H1 (cell line): ENCODE results near the gene TMIGD3. TPM values are rescaled to one million over a fixed set of nuclear protein-coding genes. Genes with fewer than 3 reads are reported as not detected.

Experiments
- CTCF ChIA-PET: fragments of 300-600 bp; sonication (Branson Sonifier 250); formaldehyde crosslinking; loops from one replicate; lab custom pipeline; 2021; ENCODE audit not compliant: partially characterized antibody; lab: Charles Lee
- POLR2A ChIA-PET: fragments of 300-600 bp; sonication (Branson Sonifier 250); formaldehyde crosslinking; loops from one replicate; lab custom pipeline; 2021; ENCODE audit warnings: inconsistent platforms; ENCODE audit not compliant: partially characterized antibody; lab: Charles Lee
- DNase-seq, 2 experiments: peaks; one replicate each; pipeline versions ENCODE4 v3.0.0 to v3.0.0-alpha.2; 2010 to 2022; ENCODE audit warnings: low spot score in 2 of 2, low read depth in 1 of 2, mixed read lengths in 1 of 2
- FAIRE-seq: peaks from 2 replicates; lab custom pipeline; 2011; peaks lifted over from hg19 to GRCh38; lab: Jason Lieb, UNC
- H2AFZ ChIP-seq: 2 replicates; pipeline ENCODE4 v1.8.1; 2012; ENCODE audit warnings: low read length, inconsistent platforms
- H2AK5ac ChIP-seq: 2 replicates; pipeline ENCODE4 v1.6.1; 2013; ENCODE audit warnings: low read depth, low read length
- H2BK120ac ChIP-seq: replicated peaks from 2 replicates; pipeline ENCODE3; 2013; ENCODE audit warnings: low read depth, low read length, inconsistent platforms
- H2BK12ac ChIP-seq: 2 replicates; pipeline ENCODE4 v1.6.1; 2013; ENCODE audit warnings: low read depth, low read length
- H2BK15ac ChIP-seq: 2 replicates; pipeline ENCODE4 v1.6.1; 2013; ENCODE audit warnings: low read length
- H2BK20ac ChIP-seq: 2 replicates; pipeline ENCODE4 v1.6.1; 2013; ENCODE audit warnings: low read length
- H2BK5ac ChIP-seq: 2 replicates; pipeline ENCODE4 v1.6.1; 2013; ENCODE audit warnings: low read depth, low read length
- H3K14ac ChIP-seq: 2 replicates; pipeline ENCODE4 v1.6.1; 2013; ENCODE audit warnings: inconsistent platforms; ENCODE audit not compliant: insufficient read length
- H3K18ac ChIP-seq: 2 replicates; pipeline ENCODE4 v1.6.1; 2013; ENCODE audit warnings: low read length; ENCODE audit errors: extremely low read depth
- H3K23ac ChIP-seq: 2 replicates; pipeline ENCODE4 v1.6.1; 2013; ENCODE audit warnings: inconsistent platforms; ENCODE audit not compliant: insufficient read length
- H3K23me2 ChIP-seq: 2 replicates; pipeline ENCODE4 v1.6.1; 2013; ENCODE audit warnings: low read depth, low read length
- H3K27ac ChIP-seq: 2 replicates; pipeline ENCODE4 v1.6.1; 2011; ENCODE audit warnings: low read depth, low read length, inconsistent platforms
- H3K27me3 ChIP-seq, 4 experiments: replicated peaks in 1 of 4; 1 replicate in 1 of 4; 2 replicates in 3 of 4; pipeline versions ENCODE4 v1.6.1 to v1.8.1; 2011 to 2013; ENCODE audit warnings: low read length in 3 of 4, mild to moderate bottlenecking in 3 of 4, inconsistent platforms in 2 of 4, mixed read lengths in 2 of 4, moderate library complexity in 1 of 4; ENCODE audit not compliant: control insufficient read depth in 3 of 4, insufficient read depth in 3 of 4; ENCODE audit errors: extremely low read depth in 1 of 4
- H3K36me3 ChIP-seq, 4 experiments: 2 replicates each; pipeline versions ENCODE4 v1.6.1 to v1.8.1; 2011 to 2013; ENCODE audit warnings: mild to moderate bottlenecking in 4 of 4, low read length in 3 of 4, moderate library complexity in 2 of 4, control low read depth in 1 of 4, inconsistent platforms in 1 of 4; ENCODE audit not compliant: insufficient read depth in 4 of 4, control insufficient read depth in 2 of 4
- H3K4ac ChIP-seq: replicated peaks from 2 replicates; pipeline ENCODE3; 2013; ENCODE audit warnings: low read length, low read depth, mixed read lengths, inconsistent platforms; ENCODE audit not compliant: insufficient read length
- H3K4me1 ChIP-seq, 4 experiments: replicated peaks in 1 of 4; 1 replicate in 1 of 4; 2 replicates in 3 of 4; pipeline versions ENCODE4 v1.6.1 to v1.8.1; 2011 to 2013; ENCODE audit warnings: low read length in 3 of 4, inconsistent platforms in 2 of 4, mixed read lengths in 1 of 4; ENCODE audit not compliant: insufficient read depth in 4 of 4, control insufficient read depth in 3 of 4
- H3K4me2 ChIP-seq, 2 experiments: 2 replicates each; pipeline versions ENCODE4 v1.6.1 to v1.8.1; 2011 to 2013; ENCODE audit warnings: low read depth in 2 of 2, low read length in 2 of 2, control low read depth in 1 of 2, inconsistent platforms in 1 of 2, mild to moderate bottlenecking in 1 of 2; ENCODE audit not compliant: insufficient read depth in 1 of 2
- H3K4me3 ChIP-seq, 4 experiments: fragments of 200-600, 300-600 bp in 1 of 4; sonication (generic), shearing (Covaris generic), sonication (Bioruptor Twin) in 1 of 4; 2 replicates each; pipeline versions ENCODE4 v1.5.1 to v1.8.1; 2011 to 2016; ENCODE audit warnings: low read length in 4 of 4, low read depth in 3 of 4, control low read depth in 2 of 4, inconsistent platforms in 2 of 4, mild to moderate bottlenecking in 2 of 4, mixed read lengths in 1 of 4, moderate library complexity in 1 of 4; ENCODE audit not compliant: insufficient read depth in 2 of 4; ENCODE audit errors: extremely low read depth in 1 of 4
- H3K56ac ChIP-seq: replicated peaks from 2 replicates; pipeline ENCODE3; 2013; ENCODE audit warnings: low read depth, mild to moderate bottlenecking, mixed read lengths, low read length, inconsistent platforms; ENCODE audit not compliant: insufficient read length
- H3K79me1 ChIP-seq: 2 replicates; pipeline ENCODE4 v1.6.1; 2013; ENCODE audit warnings: low read depth, low read length, control low read depth
- H3K79me2 ChIP-seq, 2 experiments: 2 replicates each; pipeline versions ENCODE4 v1.6.1 to v1.8.1; 2012 to 2013; ENCODE audit warnings: low read length in 2 of 2, mild to moderate bottlenecking in 2 of 2, inconsistent platforms in 1 of 2; ENCODE audit not compliant: insufficient read depth in 2 of 2, control insufficient read depth in 1 of 2
- H3K9ac ChIP-seq, 4 experiments: replicated peaks in 1 of 4; 1 replicate in 1 of 4; 2 replicates in 3 of 4; pipeline versions ENCODE4 v1.6.1 to v1.8.1; 2011 to 2013; ENCODE audit warnings: low read depth in 3 of 4, low read length in 3 of 4, control low read depth in 2 of 4, mild to moderate bottlenecking in 2 of 4, moderate library complexity in 2 of 4, inconsistent platforms in 1 of 4; ENCODE audit errors: extremely low read depth in 1 of 4
- H3K9me3 ChIP-seq, 2 experiments: 2 replicates each; pipeline versions ENCODE4 v1.6.1 to v1.8.1; 2012 to 2013; ENCODE audit warnings: mild to moderate bottlenecking in 2 of 2, moderate library complexity in 2 of 2, control low read depth in 1 of 2, inconsistent platforms in 1 of 2, low read depth in 1 of 2, low read length in 1 of 2, mixed read lengths in 1 of 2; ENCODE audit not compliant: insufficient read depth in 2 of 2
- H4K20me1 ChIP-seq, 2 experiments: replicated peaks in 1 of 2; 2 replicates each; pipeline versions ENCODE3 to v1.8.1; 2011 to 2013; ENCODE audit warnings: inconsistent platforms in 2 of 2, low read length in 2 of 2, mild to moderate bottlenecking in 1 of 2; ENCODE audit not compliant: insufficient read depth in 2 of 2, control insufficient read depth in 1 of 2
- H4K5ac ChIP-seq: 2 replicates; pipeline ENCODE4 v1.6.1; 2013; ENCODE audit warnings: low read length, low read depth, mixed read lengths, inconsistent platforms; ENCODE audit not compliant: insufficient read length
- H4K8ac ChIP-seq: 2 replicates; pipeline ENCODE4 v1.8.0; 2013; ENCODE audit warnings: mild to moderate bottlenecking, moderate library complexity, low read length, inconsistent platforms; ENCODE audit not compliant: insufficient read depth; ENCODE audit errors: extremely low read depth
- H4K91ac ChIP-seq: replicated peaks from 2 replicates; pipeline ENCODE3; 2013; ENCODE audit warnings: low read length, mixed read lengths, inconsistent platforms; ENCODE audit not compliant: insufficient read length
- CBX8 ChIP-seq: fragments of 300-800, 300-1000 bp; sonication (generic); IDR thresholded peaks from 2 replicates; pipeline ENCODE4 v1.7.1; 2016; ENCODE audit warnings: low read depth, low read length, borderline replicate concordance
- HDAC2 ChIP-seq, 2 experiments: fragments of 300-600 bp in 1 of 2; sonication (generic) in 1 of 2; IDR thresholded peaks; 2 replicates each; pipeline ENCODE4 v1.6.1; 2011 to 2012; ENCODE audit warnings: low read depth in 2 of 2, low read length in 2 of 2, mild to moderate bottlenecking in 2 of 2, moderate library complexity in 2 of 2, borderline replicate concordance in 1 of 2, inconsistent platforms in 1 of 2
- KDM4A ChIP-seq: IDR thresholded peaks from one replicate; pipeline ENCODE4 v1.7.1; 2012; ENCODE audit warnings: low read depth, mild to moderate bottlenecking, moderate library complexity, low read length, inconsistent platforms; ENCODE audit not compliant: severe bottlenecking
- WGBS, 2 experiments: shearing (Covaris generic) in 1 of 2; methylation state at CpG; one replicate each; pipeline versions ENCODE4 v1.1.6 to v1.1.7; 2013 to 2015; ENCODE audit warnings: low lambda C conversion rate in 2 of 2, mixed read lengths in 2 of 2, inconsistent platforms in 1 of 2, low coverage in 1 of 2, missing lambda C conversion rate in 1 of 2; ENCODE audit not compliant: insufficient replicate concordance in 2 of 2, insufficient coverage in 1 of 2, insufficient read length in 1 of 2; ENCODE audit errors: extremely low coverage in 1 of 2, missing lambda C conversion rate in 1 of 2; 5-methylcytosine and 5-hydroxymethylcytosine counted together
- polyA plus RNA-seq, 7 experiments: library from polyadenylated mRNA; depleted of rRNA in 3 of 7; stranded (reverse) in 5 of 7; unstranded in 2 of 7; fragments of >200 nt in 5 of 7; fragments of 200-250 nt in 2 of 7; gene quantifications; 1 replicate in 5 of 7; 2 replicates in 1 of 7; 4 replicates in 1 of 7; pipeline versions ENCODE4 v1.2.1 to v1.2.3, GENCODE V29; 2011 to 2013; ENCODE audit warnings: missing spikeins in 2 of 7, mixed read lengths in 2 of 7
- total RNA-seq: library from RNA; stranded (reverse); fragmentation: NEBNext Ultra II Directional; extraction: Animal tissue kit (Norgen Biotek cat#: 25700); gene quantifications from 2 replicates; pipeline ENCODE4 v1.2.1, GENCODE V29; 2021

TMIGD3 gene
- total and polyA plus RNA-seq, 2 of the 8 experiments (the other 6 are each of a cell fraction or from before 2014, with no cell fraction given) = not detected

GRCh38 chr1:111439461-111440351 lies 63.7 kb downstream of the TMIGD3 start:
- no peak for TF ChIP-seq KDM4A
- no peak for TF ChIP-seq HDAC2 (IDR thresholded peaks at IDR 0.05; ENCODE audit: borderline replicate concordance in 1 of 2, low read depth in 2 of 2, low read length in 2 of 2)
- no peak for TF ChIP-seq CBX8
- no peaks in the 10 kb centered on the region for H3K27me3 ChIP-seq
- no peak overlapping the region for H4K5ac ChIP-seq
- H4K20me1 ChIP-seq = peaks cover 0 to 5% of the 10 kb centered on the region in 2 experiments
- DNase-seq (no peak), FAIRE-seq (no peak)
- H3K36me3 ChIP-seq = peaks cover 35 to 64% (median 53%) of the 10 kb centered on the region in 4 experiments
- no peak overlapping the region for H2BK12ac ChIP-seq
- no peaks in the 10 kb centered on the region; the same call in 1 of the 2 replicates for H3K79me1 ChIP-seq
- ChIA-PET CTCF (interaction anchor here (0.8 to 2.8 kb wide), 5 partner anchors 10 to 217 kb away, joined by 3 to 10 read pairs (median 8); no protein-coding TSS in a partner anchor), POLR2A (interaction anchor here (1.2 to 1.9 kb wide), 4 partner anchors 9 to 18 kb away, joined by 4 to 5 read pairs (median 4); partner anchors contain the start of gene WDR77)
- H3K4me1 ChIP-seq = no peaks in the 10 kb centered on the region
- H3K79me2 ChIP-seq = no peaks in the 10 kb centered on the region
- H3K4me2 ChIP-seq = no peak overlapping the region
- no peak overlapping the region for H3K56ac ChIP-seq
- no peak overlapping the region for H3K23ac ChIP-seq
- no peak overlapping the region for H4K91ac ChIP-seq
- H2BK120ac ChIP-seq = no peak overlapping the region
- no peak overlapping the region for H2AK5ac ChIP-seq
- H3K4me3 ChIP-seq = no peak overlapping the region
- no peak overlapping the region for H2BK20ac ChIP-seq
- no peak overlapping the region for H3K27ac ChIP-seq
- H3K14ac ChIP-seq = no peak overlapping the region
- H2BK5ac ChIP-seq = no peak overlapping the region
- H4K8ac ChIP-seq = no peak overlapping the region
- H2BK15ac ChIP-seq = no peak overlapping the region
- H3K9me3 ChIP-seq = no peaks in the 10 kb centered on the region
- no peak overlapping the region for H3K4ac ChIP-seq
- WGBS, 2 experiments = 91% methylated on average over 3 of the region's 3 CpGs; no CpG with 5 or more reads in 1 of the 2 experiments
- no peak overlapping the region for H3K18ac ChIP-seq
- no peak overlapping the region for H2AFZ ChIP-seq
- no peak overlapping the region for H3K9ac ChIP-seq
- H3K23me2 ChIP-seq = no peaks in the 10 kb centered on the region
